OCI-LY1 (cell line): Measurements from ENCODE around the gene FAM83D.

Source experiments
- EZH2 ChIP-seq: fragments of 200-600 bp; sonication (generic), shearing (Covaris generic); IDR thresholded peaks from 2 replicates; pipeline ENCODE4 v1.8.0; 2017; ENCODE audit warnings: borderline replicate concordance, mixed run types, mild to moderate bottlenecking, antibody characterized with exemption, low read length, moderate library complexity, mixed read lengths
- TF ChIP-seq, protein P1 (sequence below): fragments of 200-600 bp; sonication (generic), shearing (Covaris generic); IDR thresholded peaks from 2 replicates; pipeline ENCODE4 v1.5.1; 2017; ENCODE audit warnings: mild to moderate bottlenecking, antibody characterized with exemption, low read length, moderate library complexity, mixed read lengths

DNA sequence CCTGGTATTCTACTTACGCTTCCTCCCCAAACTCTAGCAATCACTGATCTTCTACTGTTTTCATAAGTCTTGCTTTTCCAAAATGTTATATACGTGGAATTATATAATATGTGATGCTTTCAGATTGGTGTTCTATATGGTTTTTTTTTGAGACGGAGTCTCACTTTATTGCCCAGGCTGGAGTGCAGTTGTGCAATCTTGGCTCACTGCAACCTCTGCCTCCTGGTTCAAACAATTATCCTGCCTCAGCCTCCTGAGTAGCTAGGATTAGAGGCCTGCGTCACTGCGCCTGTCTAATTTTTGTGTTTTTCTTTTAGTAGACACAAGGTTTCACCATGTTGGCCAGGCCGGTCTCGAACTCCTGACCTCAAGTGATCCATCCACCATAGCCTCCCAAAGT, 10.9 kb upstream of the FAM83D start:
- TF ChIP-seq, protein P1, sequence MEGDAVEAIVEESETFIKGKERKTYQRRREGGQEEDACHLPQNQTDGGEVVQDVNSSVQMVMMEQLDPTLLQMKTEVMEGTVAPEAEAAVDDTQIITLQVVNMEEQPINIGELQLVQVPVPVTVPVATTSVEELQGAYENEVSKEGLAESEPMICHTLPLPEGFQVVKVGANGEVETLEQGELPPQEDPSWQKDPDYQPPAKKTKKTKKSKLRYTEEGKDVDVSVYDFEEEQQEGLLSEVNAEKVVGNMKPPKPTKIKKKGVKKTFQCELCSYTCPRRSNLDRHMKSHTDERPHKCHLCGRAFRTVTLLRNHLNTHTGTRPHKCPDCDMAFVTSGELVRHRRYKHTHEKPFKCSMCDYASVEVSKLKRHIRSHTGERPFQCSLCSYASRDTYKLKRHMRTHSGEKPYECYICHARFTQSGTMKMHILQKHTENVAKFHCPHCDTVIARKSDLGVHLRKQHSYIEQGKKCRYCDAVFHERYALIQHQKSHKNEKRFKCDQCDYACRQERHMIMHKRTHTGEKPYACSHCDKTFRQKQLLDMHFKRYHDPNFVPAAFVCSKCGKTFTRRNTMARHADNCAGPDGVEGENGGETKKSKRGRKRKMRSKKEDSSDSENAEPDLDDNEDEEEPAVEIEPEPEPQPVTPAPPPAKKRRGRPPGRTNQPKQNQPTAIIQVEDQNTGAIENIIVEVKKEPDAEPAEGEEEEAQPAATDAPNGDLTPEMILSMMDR, result no peak
- TF ChIP-seq EZH2, result no peak
